Raji (cell line): ENCODE results near the gene ETV3.

Experiments
- POLR2A ChIP-seq: IDR thresholded peaks from 2 replicates; pipeline ENCODE4 v1.6.1; 2011; ENCODE audit warnings: low read depth, low read length, control low read depth; ENCODE audit not compliant: insufficient read depth

Gene ETV3

GRCh38 chr1:157147037-157147436 lies 8.8 kb upstream of the ETV3 start:
- TF ChIP-seq POLR2A, result no peak

GRCh38 chr1:157146244-157146643 lies 8.0 kb upstream of the ETV3 start:
- no peak for TF ChIP-seq POLR2A

- TF ChIP-seq POLR2A, result no peak
Observed at GRCh38 chr1:157145076-157145475, 6.9 kb upstream of the ETV3 start.

GRCh38 chr1:157144509-157144908 lies 6.3 kb upstream of the ETV3 start:
- no peak for TF ChIP-seq POLR2A

- no peak for TF ChIP-seq POLR2A
Observed at GRCh38 chr1:157142765-157143423, 4.7 kb upstream of the ETV3 start.

GRCh38 chr1:157142201-157142600 lies 4.0 kb upstream of the ETV3 start:
- TF ChIP-seq POLR2A, result no peak

- no peak for TF ChIP-seq POLR2A
Observed at GRCh38 chr1:157141212-157141855, 3.1 kb upstream of the ETV3 start.

- no peak for TF ChIP-seq POLR2A
Observed at GRCh38 chr1:157140063-157140588, 1.9 kb upstream of the ETV3 start.

- TF ChIP-seq POLR2A, result no peak
Observed at GRCh38 chr1:157139052-157139715, 989 bp upstream of the ETV3 start.

GRCh38 chr1:157137408-157138219 lies 581 bp downstream of the ETV3 start:
- TF ChIP-seq POLR2A, result no peak

GRCh38 chr1:157137046-157137407 lies 1.2 kb downstream of the ETV3 start:
- no peak for TF ChIP-seq POLR2A

GRCh38 chr1:157136133-157136532 lies 2.1 kb downstream of the ETV3 start:
- TF ChIP-seq POLR2A, result no peak

- no peak for TF ChIP-seq POLR2A
Observed at GRCh38 chr1:157135646-157136045, 2.5 kb downstream of the ETV3 start.

- no peak for TF ChIP-seq POLR2A
Observed at GRCh38 chr1:157135070-157135469, 3.1 kb downstream of the ETV3 start.

- TF ChIP-seq POLR2A, result no peak
Observed at GRCh38 chr1:157134442-157134841, 3.8 kb downstream of the ETV3 start.

- no peak for TF ChIP-seq POLR2A
Observed at GRCh38 chr1:157133426-157133825, 4.8 kb downstream of the ETV3 start.

GRCh38 chr1:157132616-157133167 lies 5.5 kb downstream of the ETV3 start:
- TF ChIP-seq POLR2A, result no peak
